Ovary (tissue), 3 donors: ENCODE measurements around the gene FIZ1.
"Not testable (repeated sequence)": the region's sequence is repeated elsewhere in the genome, so short reads cannot be mapped to it uniquely, and the experiment has no call there.

Source experiments
- EP300 ChIP-seq: sonication (generic); formaldehyde crosslinking; IDR thresholded peaks from one replicate; pipeline ENCODE4 v1.6.1; 2017; ENCODE audit warnings: antibody characterized with exemption
- TF ChIP-seq, protein P1 (sequence below), 3 donors: fragments of 450-650 bp in 2 of 3; fragments of 200-600 bp in 1 of 3; IDR thresholded peaks; one replicate each; pipeline versions ENCODE4 v1.5.1 to v1.8.0; 2016 to 2022; ENCODE audit warnings: antibody characterized with exemption in 3 of 3, mild to moderate bottlenecking in 1 of 3
- donor health status: DM: no; HTN: no; CAD: no.

DNA sequence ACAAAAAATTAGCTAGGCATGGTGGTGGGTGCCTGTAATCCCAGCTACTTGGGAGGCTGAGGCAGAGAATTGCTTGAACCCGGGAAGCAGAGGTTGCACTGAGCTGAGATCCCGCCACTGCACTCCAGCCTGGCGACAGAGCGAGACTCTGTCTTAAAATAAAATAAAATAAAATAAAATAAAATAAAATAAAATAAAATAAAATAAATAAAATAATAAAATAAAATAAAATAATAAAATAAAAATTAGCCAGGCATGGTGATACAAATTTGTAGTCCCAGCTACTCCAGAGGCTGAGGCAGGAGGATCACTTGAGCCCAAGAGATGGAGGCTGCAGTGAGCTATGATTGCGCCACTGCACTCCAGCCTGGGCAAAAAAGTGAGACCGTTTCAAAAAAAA, 25.4 kb downstream of the FIZ1 start:
- TF ChIP-seq, protein P1, sequence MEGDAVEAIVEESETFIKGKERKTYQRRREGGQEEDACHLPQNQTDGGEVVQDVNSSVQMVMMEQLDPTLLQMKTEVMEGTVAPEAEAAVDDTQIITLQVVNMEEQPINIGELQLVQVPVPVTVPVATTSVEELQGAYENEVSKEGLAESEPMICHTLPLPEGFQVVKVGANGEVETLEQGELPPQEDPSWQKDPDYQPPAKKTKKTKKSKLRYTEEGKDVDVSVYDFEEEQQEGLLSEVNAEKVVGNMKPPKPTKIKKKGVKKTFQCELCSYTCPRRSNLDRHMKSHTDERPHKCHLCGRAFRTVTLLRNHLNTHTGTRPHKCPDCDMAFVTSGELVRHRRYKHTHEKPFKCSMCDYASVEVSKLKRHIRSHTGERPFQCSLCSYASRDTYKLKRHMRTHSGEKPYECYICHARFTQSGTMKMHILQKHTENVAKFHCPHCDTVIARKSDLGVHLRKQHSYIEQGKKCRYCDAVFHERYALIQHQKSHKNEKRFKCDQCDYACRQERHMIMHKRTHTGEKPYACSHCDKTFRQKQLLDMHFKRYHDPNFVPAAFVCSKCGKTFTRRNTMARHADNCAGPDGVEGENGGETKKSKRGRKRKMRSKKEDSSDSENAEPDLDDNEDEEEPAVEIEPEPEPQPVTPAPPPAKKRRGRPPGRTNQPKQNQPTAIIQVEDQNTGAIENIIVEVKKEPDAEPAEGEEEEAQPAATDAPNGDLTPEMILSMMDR (IDR thresholded peaks at IDR 0.05) = not testable (repeated sequence)
- not testable (repeated sequence) for TF ChIP-seq EP300
